Transverse colon (tissue), 3 donors: ENCODE measurements around the gene NUCB2.

ENCODE experiments used
- EP300 ChIP-seq: sonication (generic); formaldehyde crosslinking; IDR thresholded peaks from one replicate; pipeline ENCODE4 v1.6.1; 2017; ENCODE audit warnings: antibody characterized with exemption, low read depth
- TF ChIP-seq, protein P1 (sequence below), 5 experiments: fragments of 200-600 bp in 3 of 5; fragments of 450-650 bp in 2 of 5; sonication (generic) in 3 of 5; IDR thresholded peaks; 1 replicate in 2 of 5; 2 replicates in 3 of 5; pipeline ENCODE4 v1.5.1; 2016 to 2017; ENCODE audit warnings: antibody characterized with exemption in 5 of 5, inconsistent platforms in 3 of 5, mild to moderate bottlenecking in 2 of 5, moderate library complexity in 1 of 5

DNA sequence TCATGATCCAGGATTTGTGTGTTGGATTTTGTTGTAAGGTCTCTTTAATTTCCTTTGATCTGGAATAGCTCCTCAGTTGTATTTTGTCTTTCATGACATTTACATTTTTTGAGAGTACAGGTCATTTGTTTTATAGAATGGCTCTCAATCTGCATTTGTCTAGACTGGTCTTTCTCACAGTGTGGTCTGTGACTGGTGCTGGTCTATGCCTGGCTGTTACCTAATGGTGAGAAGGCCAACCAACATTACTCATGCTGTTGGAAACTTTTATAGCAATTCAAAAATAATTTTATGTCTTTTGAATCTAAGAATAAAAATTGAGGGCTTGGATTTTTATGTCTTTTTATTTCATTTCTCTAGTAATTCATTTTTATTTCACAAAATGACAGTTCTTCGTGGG is 71.1 kb downstream of the NUCB2 start:
- TF ChIP-seq, protein P1, sequence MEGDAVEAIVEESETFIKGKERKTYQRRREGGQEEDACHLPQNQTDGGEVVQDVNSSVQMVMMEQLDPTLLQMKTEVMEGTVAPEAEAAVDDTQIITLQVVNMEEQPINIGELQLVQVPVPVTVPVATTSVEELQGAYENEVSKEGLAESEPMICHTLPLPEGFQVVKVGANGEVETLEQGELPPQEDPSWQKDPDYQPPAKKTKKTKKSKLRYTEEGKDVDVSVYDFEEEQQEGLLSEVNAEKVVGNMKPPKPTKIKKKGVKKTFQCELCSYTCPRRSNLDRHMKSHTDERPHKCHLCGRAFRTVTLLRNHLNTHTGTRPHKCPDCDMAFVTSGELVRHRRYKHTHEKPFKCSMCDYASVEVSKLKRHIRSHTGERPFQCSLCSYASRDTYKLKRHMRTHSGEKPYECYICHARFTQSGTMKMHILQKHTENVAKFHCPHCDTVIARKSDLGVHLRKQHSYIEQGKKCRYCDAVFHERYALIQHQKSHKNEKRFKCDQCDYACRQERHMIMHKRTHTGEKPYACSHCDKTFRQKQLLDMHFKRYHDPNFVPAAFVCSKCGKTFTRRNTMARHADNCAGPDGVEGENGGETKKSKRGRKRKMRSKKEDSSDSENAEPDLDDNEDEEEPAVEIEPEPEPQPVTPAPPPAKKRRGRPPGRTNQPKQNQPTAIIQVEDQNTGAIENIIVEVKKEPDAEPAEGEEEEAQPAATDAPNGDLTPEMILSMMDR (IDR thresholded peaks at IDR 0.05) = no peak
- TF ChIP-seq EP300 = no peak
